HG02973 (cell line): Measurements from ENCODE around the gene POLDIP2.
A peak's percentile ranks its signal among the peaks of the same experiment; 100 is the strongest.

Source experiments
- ATAC-seq: cut with Tn5 transposase; IDR thresholded peaks from one replicate; pipeline ENCODE4 v1.9.1; 2021; ENCODE audit warnings: moderate library complexity; ENCODE audit not compliant: unreplicated experiment

Gene POLDIP2

GRCh38 chr17:28338056-28338768 is 19.1 kb downstream of the POLDIP2 start:
- ATAC-seq: no peak

GRCh38 chr17:28335959-28336871 is 21.1 kb downstream of the POLDIP2 start:
- ATAC-seq: no peak

GRCh38 chr17:28335201-28335958 is 21.9 kb downstream of the POLDIP2 start, which contains the start of the genes IFT20 and TNFAIP1:
Gene IFT20 (minus strand): TSS chr17:28335472. CDS start chr17:28331985, 3,487 bp downstream.
Gene TNFAIP1 (plus strand): TSS chr17:28335761. CDS start chr17:28339522, 3,761 bp downstream.
- ATAC-seq: peak; percentile 92

- peak; percentile 1 for ATAC-seq
These were observed 22.6 kb downstream of the POLDIP2 start for GRCh38 chr17:28334666-28335200.

DNA sequence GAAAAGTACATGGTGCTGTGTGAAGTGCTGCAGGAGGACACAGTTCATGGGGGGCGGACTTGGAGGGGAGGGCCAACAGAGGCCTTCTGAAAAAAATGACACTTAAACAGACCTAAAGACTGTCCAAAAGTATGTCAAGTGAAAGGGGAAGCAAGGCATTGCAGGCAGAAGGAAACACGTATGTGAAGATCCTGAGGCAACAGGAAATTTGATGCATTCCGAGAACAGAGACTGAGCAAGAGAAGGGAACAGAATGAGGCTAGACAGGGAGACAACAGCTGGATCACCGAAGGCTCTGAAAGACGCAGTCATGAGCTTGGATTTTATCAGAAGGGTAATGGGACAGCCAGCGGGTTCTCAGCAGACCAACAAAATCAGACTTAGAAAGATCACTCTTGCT is 23.2 kb downstream of the POLDIP2 start:
- no peak for ATAC-seq

DNA sequence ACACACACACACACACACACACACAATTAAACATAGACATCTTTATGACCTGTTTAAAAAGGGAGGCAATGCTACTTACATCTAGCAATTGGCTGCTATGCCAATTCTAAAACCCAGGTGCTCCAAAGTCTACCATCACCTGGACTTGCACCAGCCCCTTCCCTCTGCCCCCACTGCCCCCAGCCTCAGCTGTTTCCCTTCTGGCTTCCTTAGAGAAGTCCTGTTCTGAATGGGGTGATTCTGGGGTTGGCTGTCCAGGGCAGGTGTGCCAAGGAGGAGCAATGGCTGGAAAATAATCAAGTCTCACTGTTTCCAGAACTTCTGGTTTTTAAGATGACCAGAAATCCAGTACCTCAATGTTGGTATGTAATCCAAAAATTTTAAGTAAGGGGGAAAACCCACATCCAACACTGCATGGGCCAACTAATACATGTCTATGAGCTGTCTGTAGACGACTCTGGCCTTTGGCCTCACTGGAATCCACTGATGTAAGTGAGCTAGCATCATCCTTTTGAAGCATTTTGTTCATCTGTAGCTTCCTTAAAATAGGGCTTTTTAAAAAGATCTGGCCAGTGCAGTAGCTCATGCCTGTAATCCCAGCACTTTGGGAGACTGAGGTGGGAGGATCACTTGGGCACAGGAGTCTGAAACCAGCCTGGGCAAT is 24.1 kb downstream of the POLDIP2 start:
- no peak for ATAC-seq

GRCh38 chr17:28331891-28332420 is 25.4 kb downstream of the POLDIP2 start:
- ATAC-seq: no peak

DNA sequence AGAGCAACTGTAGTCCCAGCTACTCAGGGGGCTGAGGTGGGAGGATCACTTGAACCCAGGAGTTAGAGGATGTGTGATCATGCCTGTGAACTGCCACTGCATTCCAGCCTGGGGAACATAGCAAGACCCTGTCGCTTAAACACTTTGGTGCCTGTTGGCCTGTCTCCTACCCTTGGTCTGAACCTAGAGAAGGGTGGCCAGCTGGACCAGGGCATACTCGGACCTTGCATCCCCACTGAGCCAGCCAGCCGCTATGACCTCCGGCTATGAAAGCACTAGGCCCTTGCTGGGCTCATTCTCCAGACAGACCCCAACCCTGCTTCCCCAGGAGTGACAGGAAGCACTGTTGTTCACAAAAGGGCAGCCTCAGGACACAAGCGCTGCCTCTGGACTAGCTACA is 26.7 kb downstream of the POLDIP2 start:
- no peak for ATAC-seq

DNA sequence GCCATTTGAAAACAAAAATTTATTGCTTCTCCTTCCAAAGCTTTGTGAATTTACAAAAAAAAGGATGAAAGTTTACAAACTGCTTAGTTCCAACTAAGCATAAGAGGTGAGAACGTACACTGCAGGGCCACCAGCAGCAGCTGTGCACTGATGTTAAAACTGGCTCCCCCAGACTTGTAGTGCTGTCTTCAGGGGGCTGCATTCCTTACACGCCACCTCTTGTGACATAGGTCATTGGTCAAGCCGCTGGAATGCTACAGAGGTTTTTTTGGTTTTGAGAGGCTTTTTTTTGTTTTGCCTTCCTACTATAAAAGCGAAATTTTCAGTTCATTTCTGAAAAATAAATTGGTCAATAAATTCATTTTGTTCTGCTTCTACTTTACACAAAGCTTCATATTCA is 29.0 kb downstream of the POLDIP2 start:
- no peak for ATAC-seq

DNA sequence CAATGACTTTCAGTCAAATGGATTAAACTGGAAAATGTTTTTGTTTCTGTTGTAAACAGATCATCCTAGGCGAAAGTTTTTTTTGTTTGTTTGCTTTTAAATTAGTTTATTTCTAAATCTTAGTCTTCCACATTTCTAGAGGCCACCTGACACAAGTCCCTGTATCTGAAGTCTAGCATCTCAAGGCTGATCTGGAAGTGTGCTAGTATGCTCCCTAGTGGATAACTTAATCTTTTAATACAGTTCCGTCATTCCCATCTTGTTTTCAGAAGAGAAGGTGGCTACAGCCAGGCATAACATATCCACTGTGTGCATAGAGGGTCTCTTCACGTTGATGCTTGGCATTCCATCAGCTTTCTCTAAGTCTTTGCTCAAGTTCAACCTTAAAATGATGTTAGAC is 29.6 kb downstream of the POLDIP2 start:
- ATAC-seq: no peak

DNA sequence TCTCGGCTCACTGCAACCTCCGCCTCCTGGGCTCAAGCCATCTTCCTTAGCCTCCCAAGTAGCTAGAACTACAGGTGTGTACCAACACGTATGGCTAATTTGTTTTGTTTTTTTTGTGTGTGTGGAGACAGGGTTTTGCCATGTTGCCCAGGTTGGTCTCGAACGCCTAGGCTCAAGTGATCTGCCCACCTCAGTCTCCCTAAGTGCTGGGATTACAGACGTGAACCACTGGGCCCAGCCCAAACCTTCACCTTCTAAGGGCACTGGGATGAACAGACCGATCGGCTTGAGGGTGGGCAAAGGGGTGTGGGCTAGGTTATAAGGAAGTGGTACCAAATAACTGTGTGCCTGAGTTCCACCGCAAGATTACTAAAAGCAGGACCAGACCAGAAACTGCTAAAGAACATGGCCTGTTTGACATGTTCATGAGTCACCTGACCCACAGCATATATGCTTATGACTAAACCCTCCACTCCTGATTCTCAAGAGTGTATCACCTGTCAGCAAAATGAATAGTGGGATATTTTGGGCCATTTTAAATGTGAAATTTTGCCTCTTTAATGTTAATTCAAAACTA is 30.2 kb downstream of the POLDIP2 start:
- ATAC-seq: peak; percentile 54

DNA sequence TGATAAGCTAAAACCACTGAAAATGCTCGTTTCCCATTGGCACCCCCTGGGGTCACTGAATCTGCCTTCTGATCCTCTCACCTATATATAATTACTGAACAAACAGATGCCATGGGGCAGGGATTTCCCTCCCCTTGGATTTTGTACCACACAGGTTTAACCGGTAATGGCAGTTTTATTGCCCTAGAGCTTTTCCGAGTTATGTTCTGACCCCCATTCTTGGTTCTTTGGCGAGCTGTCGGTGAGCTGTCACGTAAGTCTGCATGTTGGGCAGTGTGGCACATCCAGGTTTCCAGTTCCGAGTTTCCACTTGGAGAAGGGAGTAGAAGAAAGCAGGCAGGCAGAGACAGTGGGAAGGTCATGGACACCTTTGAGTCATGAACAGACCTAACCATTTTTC is 31.2 kb downstream of the POLDIP2 start:
- no peak for ATAC-seq

DNA sequence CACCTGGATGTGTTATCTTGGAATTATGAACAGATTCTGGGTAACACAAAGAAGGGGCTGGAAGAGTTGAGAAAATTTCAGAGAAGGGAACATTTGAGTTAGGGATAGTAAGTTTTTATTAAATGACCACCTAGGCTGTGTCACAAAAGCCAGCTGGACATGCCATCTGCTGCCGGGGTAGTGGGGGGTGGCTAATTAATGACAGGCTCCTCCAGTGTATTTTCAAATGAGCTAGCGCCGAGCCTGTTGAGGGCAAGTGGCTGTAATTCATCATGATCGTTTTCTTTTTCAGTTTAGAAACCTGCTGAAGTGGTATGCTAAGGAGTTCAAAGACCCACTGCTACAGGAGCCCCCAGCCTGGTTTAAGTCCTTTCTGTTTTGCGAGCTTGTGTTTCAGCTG is 32.1 kb downstream of the POLDIP2 start:
- no peak for ATAC-seq

DNA sequence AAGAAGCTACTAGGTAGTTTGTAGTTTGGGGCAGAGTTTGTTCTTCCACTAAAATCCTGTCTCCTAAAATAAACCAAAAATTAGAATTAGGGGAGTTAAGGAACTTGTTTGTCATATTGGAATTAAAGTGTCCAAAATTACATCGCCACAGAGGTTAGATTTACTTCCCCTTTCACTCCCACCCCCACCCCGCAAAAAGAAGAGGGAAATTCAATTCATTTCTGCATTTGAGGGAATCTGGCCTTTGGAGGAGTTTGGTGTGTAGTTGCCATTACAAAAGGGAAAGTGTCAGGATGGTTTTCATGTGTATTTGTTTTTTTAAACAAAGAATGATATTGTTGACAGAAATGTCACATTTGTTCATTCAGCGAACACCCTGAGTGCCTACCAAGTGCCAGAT is 32.5 kb downstream of the POLDIP2 start:
- ATAC-seq: no peak

GRCh38 chr17:28324267-28324745 is 33.0 kb downstream of the POLDIP2 start:
- ATAC-seq: no peak

DNA sequence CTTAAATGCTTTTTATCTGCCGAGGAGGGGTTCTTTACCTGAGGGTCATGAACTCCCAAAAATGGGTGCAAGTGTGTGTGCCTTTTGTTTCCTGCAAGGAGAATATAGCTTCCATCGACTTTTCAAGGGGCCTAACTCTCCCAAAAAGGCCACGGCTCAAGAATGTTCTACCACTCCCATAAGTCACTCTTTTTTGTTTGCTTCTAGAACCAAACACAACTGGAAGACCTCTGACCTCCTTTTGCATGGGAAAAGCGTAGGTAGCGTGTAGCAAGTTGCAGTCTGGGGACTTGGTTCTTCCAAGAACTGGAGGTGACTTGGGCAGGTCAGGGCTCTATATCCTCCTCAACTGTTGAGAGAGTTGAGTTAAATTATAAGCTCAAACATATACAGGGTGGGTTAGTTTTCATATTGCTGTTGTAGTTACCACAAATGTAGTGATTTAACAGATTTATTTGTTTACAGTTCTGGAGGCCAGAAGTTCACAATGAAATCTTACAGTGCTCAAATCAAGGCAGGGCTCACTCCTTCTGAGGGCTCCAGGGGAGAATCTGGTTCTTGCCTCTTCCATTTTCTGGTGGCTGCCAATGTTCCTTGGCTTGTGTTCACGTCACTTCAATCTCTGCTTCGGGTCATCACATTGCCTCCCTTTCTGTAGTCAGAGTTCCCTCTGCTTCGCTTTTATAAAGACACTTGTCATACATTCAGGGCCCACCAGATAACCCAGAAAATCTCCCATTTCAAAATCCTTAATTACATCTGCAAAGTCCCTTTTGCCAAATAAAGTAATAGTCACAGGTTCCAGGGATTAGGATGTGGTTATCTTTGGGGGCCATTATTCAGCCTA is 36.9 kb downstream of the POLDIP2 start:
- ATAC-seq: no peak

DNA sequence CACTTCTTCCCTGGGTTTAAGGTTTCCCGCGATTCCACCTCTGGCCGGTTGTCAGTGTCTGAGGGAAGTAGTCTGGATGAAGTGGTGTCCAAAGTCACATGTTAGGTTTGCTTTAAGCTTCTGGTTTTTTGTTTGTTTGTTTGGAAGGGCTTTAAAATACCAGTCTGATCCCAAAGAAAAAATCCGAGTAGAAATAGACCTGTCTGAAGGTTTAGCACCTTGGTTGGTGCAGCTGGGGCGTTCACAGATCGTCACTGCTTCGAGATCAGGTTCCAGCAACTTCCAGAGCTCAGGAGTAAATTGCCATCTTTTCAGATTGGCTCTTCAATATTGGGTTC is 37.8 kb downstream of the POLDIP2 start:
- ATAC-seq: no peak

GRCh38 chr17:28318759-28319597 is 38.3 kb downstream of the POLDIP2 start, which contains the start of gene TMEM97:
Gene TMEM97 (plus strand): TSS chr17:28319200. CDS start chr17:28319240, 40 bp downstream.
- peak; percentile 85 for ATAC-seq
